ENCODE results near the gene MED15. TPM values are rescaled to one million over a fixed set of nuclear protein-coding genes. Genes with fewer than 3 reads are reported as not detected.

MED15 gene
- total and polyA plus RNA-seq, 10 of the 15 experiments (the other 5 are each of a cell fraction or from before 2014, with no cell fraction given): 1.4 to 75.2 (median 26.9) TPM

- no peak overlapping the region for H3K4me3 ChIP-seq
- DNase-seq (ENCODE audit: low read depth, low spot score): no peak
- SMC1A ChIA-PET (ENCODE audit: uncharacterized antibody, unreplicated experiment): interaction anchor here (1.1 to 1.3 kb wide), 2 partner anchors 8 to 30 kb away, joined by 4 to 5 read pairs; no protein-coding TSS in a partner anchor
- CTCF ChIA-PET: interaction anchor here (0.6 to 3.3 kb wide), 5 partner anchors 9 to 54 kb away, joined by 3 to 13 read pairs (median 3); no protein-coding TSS in a partner anchor
- TF ChIP-seq ZNF687 (IDR thresholded peaks at IDR 0.05): no peak
- no peak for TF ChIP-seq SUPT20H (IDR thresholded peaks at IDR 0.05; ENCODE audit: borderline replicate concordance, control insufficient read depth, low read depth, low read length)
- H2AFZ ChIP-seq (ENCODE audit: control insufficient read depth, low read depth, low read length): no peak overlapping the region
- BruUV-seq (replicated peaks): no TSS peak
- ATAC-seq: no peak
- WGBS (ENCODE audit: insufficient coverage, insufficient replicate concordance, low lambda C conversion rate, missing lambda C conversion rate): 98% methylated on average over 32 of the region's 32 CpGs
- no peaks in the 10 kb centered on the region for H3K79me2 ChIP-seq (ENCODE audit: control insufficient read depth, insufficient read depth, low read length)
- FAIRE-seq: no peak
- POLR2A ChIA-PET: no interaction called here
- no peak overlapping the region for H3K4me2 ChIP-seq (ENCODE audit: control insufficient read depth, insufficient read depth)
- in situ Hi-C loops (cut with MboI) (no loop called here), intact Hi-C loops (cut with micrococcal nuclease; ENCODE audit: unreplicated experiment) (no loop called here)
- H3K27me3 ChIP-seq (replicated peaks in 1 of 2; ENCODE audit: control insufficient read depth in 2 of 2, insufficient read depth in 2 of 2, low read length in 1 of 2): no peaks in the 10 kb centered on the region
- H3K27ac ChIP-seq (ENCODE audit: control insufficient read depth, insufficient read depth): no peak overlapping the region
- no peaks in the 10 kb centered on the region for H3K9me3 ChIP-seq (replicated peaks; ENCODE audit: control insufficient read depth, insufficient read depth, low read length)
- H3K9ac ChIP-seq (ENCODE audit: control insufficient read depth, insufficient read depth, low read length): no peak overlapping the region
- H4K20me1 ChIP-seq (ENCODE audit: control insufficient read depth, insufficient read depth): no peaks in the 10 kb centered on the region
- H3K4me1 ChIP-seq (ENCODE audit: control insufficient read depth, insufficient read depth, low read length): peaks cover 17% of the 10 kb centered on the region
- H3K36me3 ChIP-seq (ENCODE audit: control insufficient read depth in 2 of 2, insufficient read depth in 2 of 2, low read length in 1 of 2): peaks cover 2 to 3% of the 10 kb centered on the region in 2 experiments; a peak in 2 of 4 replicates
- RAD21 ChIA-PET (ENCODE audit: unreplicated experiment): no interaction called here
These were observed 42.3 kb upstream of the MED15 start for GRCh38 chr22:20464912-20465758.

Data from GM12878 (cell line).